HL-60 (cell line): ENCODE measurements around the gene NR4A3.

ENCODE experiments used
- CTCF ChIP-seq: IDR thresholded peaks from one replicate; pipeline ENCODE4 v1.5.1; 2011; ENCODE audit warnings: low read length, control low read depth, inconsistent platforms; ENCODE audit not compliant: insufficient read depth
- GABPA ChIP-seq: IDR thresholded peaks from 2 replicates; pipeline ENCODE4 v1.6.1; 2012; ENCODE audit warnings: low read depth
- POLR2AphosphoS5 ChIP-seq: IDR thresholded peaks from 2 replicates; pipeline ENCODE4 v1.6.1; 2012; ENCODE audit warnings: low read depth
- REST ChIP-seq: IDR thresholded peaks from 2 replicates; pipeline ENCODE4 v1.6.1; 2012; ENCODE audit warnings: low read depth; ENCODE audit not compliant: insufficient replicate concordance

- TF ChIP-seq POLR2AphosphoS5 = no peak
- no peak for TF ChIP-seq CTCF
- TF ChIP-seq GABPA = no peak
- TF ChIP-seq REST = no peak
These were observed 3.2 kb upstream of the NR4A3 start for GRCh38 chr9:99818500-99818899.
